SU-DHL-6 (cell line): Measurements from ENCODE around the gene MIPEP.

Source experiments
- CTCF ChIP-seq: fragments of 200-600 bp; sonication (generic); IDR thresholded peaks from one replicate; pipeline ENCODE4 v1.5.1; 2017; ENCODE audit warnings: antibody characterized with exemption, mild to moderate bottlenecking, low read length, moderate library complexity; ENCODE audit not compliant: insufficient read depth, poor library complexity, severe bottlenecking
- EZH2phosphoT487 ChIP-seq: fragments of 200-600 bp; sonication (generic), shearing (Covaris generic); conservative IDR thresholded peaks from 2 replicates; pipeline ENCODE4 v1.6.1; 2018; ENCODE audit warnings: mild to moderate bottlenecking, antibody characterized with exemption, low read length, moderate library complexity, mixed read lengths

GRCh38 chr13:23729531-23729930 lies 159.7 kb downstream of the MIPEP start:
- TF ChIP-seq CTCF, result no peak
- TF ChIP-seq EZH2phosphoT487, result no peak
